ENCODE results near the gene GRIP2. TPM values are rescaled to one million over a fixed set of nuclear protein-coding genes. Genes with fewer than 3 reads are reported as not detected.

The GRIP2 gene
- total RNA-seq, 1 donor = 1.4 TPM

GRCh38 chr3:14570089-14570488 lies 29.9 kb upstream of the GRIP2 start:
- Histone ChIP-seq H3K4me3 (ENCODE audit: insufficient read depth, low read length) (no peak overlapping the region), H3K27me3 (ENCODE audit: insufficient read depth, low read length) (peaks cover 40% of the 10 kb centered on the region), H3K36me3 (ENCODE audit: insufficient read depth, low read length) (no peaks in the 10 kb centered on the region), H3K79me2 (ENCODE audit: insufficient read depth, low read length) (no peaks in the 10 kb centered on the region), H3K4me2 (ENCODE audit: insufficient read depth, low read length) (no peak overlapping the region), H3K27ac (ENCODE audit: low read depth, low read length) (no peak overlapping the region), H3K9me3 (ENCODE audit: low read depth, low read length) (no peaks in the 10 kb centered on the region), H2AFZ (ENCODE audit: low read length) (no peak overlapping the region), H3K4me1 (ENCODE audit: insufficient read depth, low read length) (no peaks in the 10 kb centered on the region), H4K20me1 (ENCODE audit: insufficient read depth, low read length) (peaks cover 3% of the 10 kb centered on the region)
- no peak for TF ChIP-seq CTCF (IDR thresholded peaks at IDR 0.05; ENCODE audit: extremely low read depth, low read depth, low read length)
- peak; percentile 53 for DNase-seq (ENCODE audit: insufficient read length, low spot score, missing footprints)

- no peaks in the 10 kb centered on the region for H3K9me3 ChIP-seq (ENCODE audit: low read depth, low read length)
These were observed 29.4 kb upstream of the GRIP2 start for GRCh38 chr3:14569474-14570000.

GRCh38 chr3:14568269-14568668 lies 28.1 kb upstream of the GRIP2 start:
- Histone ChIP-seq H4K20me1 (ENCODE audit: insufficient read depth, low read length) (peaks cover 3% of the 10 kb centered on the region), H3K4me1 (ENCODE audit: insufficient read depth, low read length) (no peaks in the 10 kb centered on the region), H3K4me3 (ENCODE audit: insufficient read depth, low read length) (no peak overlapping the region), H3K9me3 (ENCODE audit: low read depth, low read length) (no peaks in the 10 kb centered on the region), H3K79me2 (ENCODE audit: insufficient read depth, low read length) (no peaks in the 10 kb centered on the region), H3K36me3 (ENCODE audit: insufficient read depth, low read length) (no peaks in the 10 kb centered on the region), H2AFZ (ENCODE audit: low read length) (no peak overlapping the region), H3K27ac (ENCODE audit: low read depth, low read length) (no peak overlapping the region), H3K27me3 (ENCODE audit: insufficient read depth, low read length) (peaks cover 49% of the 10 kb centered on the region), H3K4me2 (ENCODE audit: insufficient read depth, low read length) (no peak overlapping the region)
- TF ChIP-seq CTCF (IDR thresholded peaks at IDR 0.05; ENCODE audit: extremely low read depth, low read depth, low read length) = no peak
- peak; percentile 58 for DNase-seq (ENCODE audit: insufficient read length, low spot score, missing footprints)

More at GRCh38 chr3:14569474-14570000, 29.4 kb upstream of the GRIP2 start:
- no peak overlapping the region for H2AFZ ChIP-seq (ENCODE audit: low read length)
- no peak overlapping the region for H3K4me3 ChIP-seq (ENCODE audit: insufficient read depth, low read length)
- H3K27ac ChIP-seq (ENCODE audit: low read depth, low read length) = no peak overlapping the region
- H3K79me2 ChIP-seq (ENCODE audit: insufficient read depth, low read length) = no peaks in the 10 kb centered on the region
- no peak for TF ChIP-seq CTCF (IDR thresholded peaks at IDR 0.05; ENCODE audit: extremely low read depth, low read depth, low read length)
- no peak for DNase-seq (ENCODE audit: insufficient read length, low spot score, missing footprints)
- no peaks in the 10 kb centered on the region for H3K4me1 ChIP-seq (ENCODE audit: insufficient read depth, low read length)
- H3K36me3 ChIP-seq (ENCODE audit: insufficient read depth, low read length) = no peaks in the 10 kb centered on the region
- H3K4me2 ChIP-seq (ENCODE audit: insufficient read depth, low read length) = no peak overlapping the region
- H3K27me3 ChIP-seq (ENCODE audit: insufficient read depth, low read length) = peaks cover 41% of the 10 kb centered on the region
- H4K20me1 ChIP-seq (ENCODE audit: insufficient read depth, low read length) = peaks cover 3% of the 10 kb centered on the region

- Histone ChIP-seq H3K4me2 (ENCODE audit: insufficient read depth, low read length) (no peak overlapping the region), H3K9me3 (ENCODE audit: low read depth, low read length) (no peaks in the 10 kb centered on the region), H3K27ac (ENCODE audit: low read depth, low read length) (no peak overlapping the region), H4K20me1 (ENCODE audit: insufficient read depth, low read length) (peaks cover 3% of the 10 kb centered on the region), H3K79me2 (ENCODE audit: insufficient read depth, low read length) (no peaks in the 10 kb centered on the region), H3K27me3 (ENCODE audit: insufficient read depth, low read length) (peaks cover 63% of the 10 kb centered on the region), H2AFZ (ENCODE audit: low read length) (no peak overlapping the region), H3K4me3 (ENCODE audit: insufficient read depth, low read length) (no peak overlapping the region), H3K36me3 (ENCODE audit: insufficient read depth, low read length) (no peaks in the 10 kb centered on the region), H3K4me1 (ENCODE audit: insufficient read depth, low read length) (no peaks in the 10 kb centered on the region)
- no peak for TF ChIP-seq CTCF (IDR thresholded peaks at IDR 0.05; ENCODE audit: extremely low read depth, low read depth, low read length)
- no peak for DNase-seq (ENCODE audit: insufficient read length, low spot score, missing footprints)
These were observed 26.7 kb upstream of the GRIP2 start for GRCh38 chr3:14566812-14567211.

All from osteoblast (primary cell).